Kidney (tissue), 14 donors: ENCODE results near the gene AGBL3. TPM values are rescaled to one million over a fixed set of nuclear protein-coding genes. Genes with fewer than 3 reads are reported as not detected.

ENCODE experiments used
- DNase-seq, 5 donors: peaks; one replicate each; pipeline ENCODE4 v3.0.0-alpha.2; 2013 to 2020
- FAIRE-seq: peaks from 2 replicates; lab custom pipeline; 2012; peaks lifted over from hg19 to GRCh38; lab: Jason Lieb, UNC
- H3K27ac ChIP-seq, 2 donors: one replicate each; pipeline ENCODE4 v1.7.0; 2013; ENCODE audit warnings: low read depth in 2 of 2, low read length in 2 of 2, inconsistent platforms in 1 of 2
- H3K27me3 ChIP-seq: one replicate; pipeline ENCODE4 v1.7.1; 2013; ENCODE audit warnings: low read length, inconsistent platforms; ENCODE audit not compliant: control insufficient read depth, insufficient read depth
- H3K36me3 ChIP-seq, 3 donors: one replicate each; pipeline versions ENCODE4 v1.7.0 to v1.7.1; 2013; ENCODE audit warnings: low read length in 3 of 3, control low read depth in 1 of 3, inconsistent platforms in 1 of 3; ENCODE audit not compliant: insufficient read depth in 3 of 3, control insufficient read depth in 2 of 3
- H3K4me1 ChIP-seq, 3 donors: one replicate each; pipeline versions ENCODE4 v1.7.0 to v1.7.1; 2013; ENCODE audit warnings: low read length in 3 of 3, inconsistent platforms in 1 of 3, low read depth in 1 of 3; ENCODE audit not compliant: control insufficient read depth in 2 of 3, insufficient read depth in 2 of 3
- H3K4me3 ChIP-seq, 3 donors: one replicate each; pipeline versions ENCODE4 v1.7.0 to v1.8.1; 2013; ENCODE audit warnings: low read length in 3 of 3, control low read depth in 1 of 3, inconsistent platforms in 1 of 3
- H3K9ac ChIP-seq, 3 donors: one replicate each; pipeline versions ENCODE4 v1.7.0 to v1.7.1; 2013; ENCODE audit warnings: low read length in 3 of 3, control low read depth in 1 of 3, inconsistent platforms in 1 of 3
- H3K9me3 ChIP-seq, 3 donors: one replicate each; pipeline versions ENCODE4 v1.7.0 to v1.7.1; 2013; ENCODE audit warnings: low read length in 3 of 3, control low read depth in 1 of 3, inconsistent platforms in 1 of 3; ENCODE audit not compliant: control insufficient read depth in 2 of 3, insufficient read depth in 1 of 3
- CTCF ChIP-seq: IDR thresholded peaks from 3 replicates; pipeline ENCODE4 v1.5.1; 2012; ENCODE audit warnings: mild to moderate bottlenecking, moderate library complexity, borderline replicate concordance; ENCODE audit not compliant: insufficient read depth; ENCODE audit errors: extremely low read depth
- intact Hi-C: fragments of 100-400 bp; cut with DNase I; formaldehyde crosslinking; loops from one replicate; pipeline ENCODE4 v1.11.1; 2022
- polyA plus RNA-seq: library from polyadenylated mRNA; stranded (reverse); fragments of 350-450 nt; fragmentation: Illumina TruSeq; extraction: RNeasy Lipid Tissue Mini Kit (QIAGEN cat#74804); gene quantifications from one replicate; pipeline ENCODE4 v1.2.3, GENCODE V29; 2014; ENCODE audit warnings: low read depth, low replicate concordance; ENCODE audit not compliant: insufficient read depth
- total RNA-seq: library from RNA; stranded (reverse); fragmentation: NEBNext Ultra II Directional; extraction: Animal tissue kit (Norgen Biotek cat#: 25700); gene quantifications from one replicate; pipeline ENCODE4 v1.2.1, GENCODE V29; 2021
- donor health status: control.
- donor health status: control.
- donor health status: control.
- donor health status: control.
- donor health status: control.
- donor health status: DM: yes; HTN: yes; CAD: no.
- donor health status: Normal renal cell carcinoma (clear cell type).

The AGBL3 gene
- total and polyA plus RNA-seq, 2 donors from 2014 or later, result 2.1 to 7.6 TPM

- Histone ChIP-seq H3K4me1 (no peaks in the 10 kb centered on the region), H3K27me3 (no peaks in the 10 kb centered on the region), H3K36me3 (peaks cover 3 to 18% (median 7%) of the 10 kb centered on the region in 3 donors), H3K4me3 (no peak overlapping the region), H3K9me3 (no peaks in the 10 kb centered on the region), H3K9ac (no peak overlapping the region), H3K27ac (no peak overlapping the region)
- FAIRE-seq (peak; percentile 80), DNase-seq (peak in 2 of 5 donors; percentile 42 to 64)
- intact Hi-C loops, result loop anchor here (10.0 kb wide), 1 partner anchor 270 kb away; no protein-coding TSS in a partner anchor
- peak; percentile 52 for TF ChIP-seq CTCF
These were observed 31.9 kb upstream of the AGBL3 start for GRCh38 chr7:134954197-134955082.

GRCh38 chr7:134957005-134957404 lies 29.3 kb upstream of the AGBL3 start:
- Histone ChIP-seq H3K9me3 (no peaks in the 10 kb centered on the region), H3K36me3 (peaks cover 0 to 32% (median 3%) of the 10 kb centered on the region in 3 donors), H3K27ac (no peak overlapping the region), H3K27me3 (no peaks in the 10 kb centered on the region), H3K9ac (no peak overlapping the region), H3K4me1 (no peaks in the 10 kb centered on the region), H3K4me3 (no peak overlapping the region)
- intact Hi-C loops, result loop anchor here (10.0 kb wide), 1 partner anchor 272 kb away; no protein-coding TSS in a partner anchor
- no peak for DNase-seq
- no peak for FAIRE-seq
- TF ChIP-seq CTCF, result no peak

GRCh38 chr7:134959810-134960209 lies 26.5 kb upstream of the AGBL3 start:
- Histone ChIP-seq H3K9me3 (no peaks in the 10 kb centered on the region), H3K27me3 (no peaks in the 10 kb centered on the region), H3K4me3 (no peak overlapping the region), H3K36me3 (peaks cover 0 to 50% (median 5%) of the 10 kb centered on the region in 3 donors), H3K9ac (no peak overlapping the region), H3K4me1 (no peaks in the 10 kb centered on the region), H3K27ac (no peak overlapping the region)
- TF ChIP-seq CTCF, result no peak
- no peak for DNase-seq
- intact Hi-C loops, result loop anchor here (10.0 kb wide), 1 partner anchor 275 kb away; no protein-coding TSS in a partner anchor
- FAIRE-seq, result no peak
